Body of pancreas (tissue), 4 donors: Measurements from ENCODE around the gene TLK2.
"Not testable (repeated sequence)": the region's sequence is repeated elsewhere in the genome, so short reads cannot be mapped to it uniquely, and the experiment has no call there.

Source experiments
- CTCF ChIP-seq, 7 experiments: fragments of 450-650 bp in 4 of 7; fragments of 200-600 bp in 3 of 7; sonication (generic) in 3 of 7; IDR thresholded peaks; one replicate each; pipeline ENCODE4 v1.5.1; 2016 to 2019; ENCODE audit warnings: antibody characterized with exemption in 7 of 7
- POLR2A ChIP-seq, 3 donors: fragments of 450-650 bp; IDR thresholded peaks; one replicate each; pipeline ENCODE4 v1.6.1; 2016; ENCODE audit warnings: antibody characterized with exemption in 3 of 3, mild to moderate bottlenecking in 2 of 3

- not testable (repeated sequence) for TF ChIP-seq CTCF, POLR2A (IDR thresholded peaks at IDR 0.05)
Measured at GRCh38 chr17:62558941-62559340, 80.3 kb downstream of the TLK2 start.
